Neural cell (in vitro differentiated cells): ENCODE measurements around the gene FGGY. TPM values are rescaled to one million over a fixed set of nuclear protein-coding genes. Genes with fewer than 3 reads are reported as not detected.

Source experiments
- H2AFZ ChIP-seq: fragments of 200-600, 300-800 bp; sonication (generic), shearing (Covaris generic); 2 replicates; pipeline ENCODE4 v1.6.0; 2014; ENCODE audit warnings: low read depth, mild to moderate bottlenecking, antibody characterized with exemption, low read length, moderate library complexity
- H3F3A ChIP-seq: fragments of 200-600 bp; shearing (Covaris generic); 2 replicates; pipeline ENCODE4 v1.6.1; 2016; ENCODE audit warnings: mild to moderate bottlenecking, moderate library complexity, mixed read lengths, antibody characterized with exemption, low read length; ENCODE audit not compliant: insufficient read depth, poor library complexity, severe bottlenecking
- H3K27ac ChIP-seq: fragments of 200-600, 300-800 bp; sonication (generic), shearing (Covaris generic); 2 replicates; pipeline ENCODE4 v1.5.1; 2014; ENCODE audit warnings: mild to moderate bottlenecking, low read length, moderate library complexity
- H3K27me3 ChIP-seq: fragments of 300-800, 200-600 bp; sonication (generic), shearing (Covaris generic); 2 replicates; pipeline ENCODE4 v1.6.0; 2014; ENCODE audit warnings: mild to moderate bottlenecking, low read depth, low read length, moderate library complexity; ENCODE audit not compliant: insufficient read depth
- H3K36me3 ChIP-seq: fragments of 300-800, 200-600 bp; sonication (generic), shearing (Covaris generic); 2 replicates; pipeline ENCODE4 v1.5.1; 2014; ENCODE audit warnings: mild to moderate bottlenecking, antibody characterized with exemption, low read length, moderate library complexity; ENCODE audit not compliant: insufficient read depth
- H3K4me2 ChIP-seq: fragments of 300-800, 200-600 bp; sonication (generic), shearing (Covaris generic); 2 replicates; pipeline ENCODE4 v1.6.0; 2014; ENCODE audit warnings: mild to moderate bottlenecking, low read length
- H3K4me3 ChIP-seq: fragments of 300-800, 200-600 bp; sonication (generic), shearing (Covaris generic); 2 replicates; pipeline ENCODE4 v1.5.1; 2014; ENCODE audit warnings: mild to moderate bottlenecking, low read length, moderate library complexity
- H3K79me2 ChIP-seq: fragments of 200-600 bp; shearing (Covaris generic); replicated peaks from 2 replicates; pipeline ENCODE4 v1.6.0; 2014; ENCODE audit warnings: mild to moderate bottlenecking, low read length, moderate library complexity; ENCODE audit not compliant: insufficient read depth
- H3K9ac ChIP-seq: fragments of 300-800, 200-600 bp; sonication (generic), shearing (Covaris generic); 2 replicates; pipeline ENCODE4 v1.6.1; 2016; ENCODE audit warnings: mild to moderate bottlenecking, low read length, mixed read lengths
- H3K9me2 ChIP-seq: fragments of 200-600 bp; shearing (Covaris generic); 2 replicates; pipeline ENCODE4 v1.6.1; 2016; ENCODE audit warnings: mild to moderate bottlenecking, low read length, mixed read lengths; ENCODE audit not compliant: insufficient read depth
- H3K9me3 ChIP-seq: fragments of 200-600, 300-800 bp; sonication (generic), shearing (Covaris generic); 2 replicates; pipeline ENCODE4 v1.6.1; 2016; ENCODE audit warnings: mild to moderate bottlenecking, mixed run types, low read length, moderate library complexity, mixed read lengths
- H4K20me1 ChIP-seq: fragments of 200-600 bp; shearing (Covaris generic); 2 replicates; pipeline ENCODE4 v1.6.1; 2016; ENCODE audit warnings: mild to moderate bottlenecking, mixed run types; ENCODE audit not compliant: insufficient read depth
- CTCF ChIP-seq: fragments of 450-650 bp; IDR thresholded peaks from 2 replicates; pipeline ENCODE4 v1.5.1; 2014; ENCODE audit warnings: antibody characterized with exemption, mild to moderate bottlenecking, moderate library complexity; ENCODE audit not compliant: poor library complexity, severe bottlenecking
- EP300 ChIP-seq: fragments of 450-650 bp; conservative IDR thresholded peaks from 2 replicates; pipeline ENCODE4 v1.6.1; 2014; ENCODE audit warnings: antibody characterized with exemption, mild to moderate bottlenecking, moderate library complexity; ENCODE audit not compliant: poor library complexity, severe bottlenecking
- EZH2 ChIP-seq: fragments of 200-600, 300-800 bp; shearing (Covaris generic), sonication (generic); IDR thresholded peaks from 2 replicates; pipeline ENCODE4 v1.6.1; 2014; ENCODE audit warnings: antibody characterized with exemption, low read length, borderline replicate concordance, mild to moderate bottlenecking; ENCODE audit not compliant: insufficient read depth, poor library complexity, severe bottlenecking
- MXI1 ChIP-seq: fragments of 450-650 bp; conservative IDR thresholded peaks from 2 replicates; pipeline ENCODE4 v1.6.1; 2014; ENCODE audit warnings: antibody characterized with exemption, mild to moderate bottlenecking; ENCODE audit not compliant: poor library complexity, severe bottlenecking
- POLR2AphosphoS5 ChIP-seq: IDR thresholded peaks from 2 replicates; pipeline ENCODE4 v1.6.1; 2012
- RAD21 ChIP-seq: fragments of 450-650 bp; conservative IDR thresholded peaks from 2 replicates; pipeline ENCODE4 v1.6.1; 2014; ENCODE audit warnings: antibody characterized with exemption, mild to moderate bottlenecking, moderate library complexity
- REST ChIP-seq: IDR thresholded peaks from 2 replicates; pipeline ENCODE4 v1.6.1; 2012; ENCODE audit warnings: borderline replicate concordance
- SMC3 ChIP-seq: fragments of 450-650 bp; conservative IDR thresholded peaks from 2 replicates; pipeline ENCODE4 v1.6.1; 2014; ENCODE audit warnings: antibody characterized with exemption, mild to moderate bottlenecking, moderate library complexity; ENCODE audit not compliant: poor library complexity
- TAF1 ChIP-seq: IDR thresholded peaks from 2 replicates; pipeline ENCODE4 v1.6.1; 2012; ENCODE audit warnings: low read depth
- polyA plus RNA-seq: library from polyadenylated mRNA; depleted of rRNA; stranded (reverse); fragments of >200 nt; gene quantifications from 2 replicates; pipeline ENCODE4 v1.2.3, GENCODE V29; 2014

Gene FGGY
- polyA plus RNA-seq, 1 donor from 2014 or later, result 7.4 TPM

GRCh38 chr1:59625384-59625783 is 328.5 kb downstream of the FGGY start:
- H3K79me2 ChIP-seq, result no peaks in the 10 kb centered on the region
- H3K36me3 ChIP-seq, result no peaks in the 10 kb centered on the region
- no peak overlapping the region for H3K27ac ChIP-seq
- TF ChIP-seq RAD21, result no peak
- TF ChIP-seq CTCF, result no peak
- no peak for TF ChIP-seq REST
- no peak for TF ChIP-seq TAF1
- no peak for TF ChIP-seq EZH2
- TF ChIP-seq POLR2AphosphoS5, result no peak
- no peak for TF ChIP-seq EP300
- no peak for TF ChIP-seq SMC3
- TF ChIP-seq MXI1, result no peak
- H3F3A ChIP-seq, result no peaks in the 10 kb centered on the region
- H3K9ac ChIP-seq, result no peak overlapping the region
- no peaks in the 10 kb centered on the region for H3K27me3 ChIP-seq
- no peaks in the 10 kb centered on the region for H4K20me1 ChIP-seq
- no peaks in the 10 kb centered on the region for H3K9me3 ChIP-seq
- H3K4me2 ChIP-seq, result no peak overlapping the region
- H3K4me3 ChIP-seq, result no peak overlapping the region
- H3K9me2 ChIP-seq, result no peaks in the 10 kb centered on the region
- no peak overlapping the region for H2AFZ ChIP-seq

- H3K27me3 ChIP-seq, result no peaks in the 10 kb centered on the region
- no peaks in the 10 kb centered on the region for H3K9me3 ChIP-seq
- no peaks in the 10 kb centered on the region for H3K36me3 ChIP-seq
- H3K27ac ChIP-seq, result no peak overlapping the region
- TF ChIP-seq EP300 (no peak), RAD21 (no peak), TAF1 (no peak), REST (no peak), EZH2 (no peak), POLR2AphosphoS5 (no peak), CTCF (no peak)
- H3K9me2 ChIP-seq, result no peaks in the 10 kb centered on the region
- H2AFZ ChIP-seq, result no peak overlapping the region
- H3F3A ChIP-seq, result no peaks in the 10 kb centered on the region
- H3K9ac ChIP-seq, result no peak overlapping the region
- H3K79me2 ChIP-seq, result no peaks in the 10 kb centered on the region
- no peaks in the 10 kb centered on the region for H4K20me1 ChIP-seq
- no peak overlapping the region for H3K4me3 ChIP-seq
- H3K4me2 ChIP-seq, result no peak overlapping the region
These were observed 334.8 kb downstream of the FGGY start for GRCh38 chr1:59631561-59632255.
